ES-I3 (cell line): ENCODE measurements around the gene PSMB11.
"Not testable (repeated sequence)": the region's sequence is repeated elsewhere in the genome, so short reads cannot be mapped to it uniquely, and the experiment has no call there.

Experiments used
- H3K36me3 ChIP-seq: 2 replicates; pipeline ENCODE4 v1.6.1; 2013; ENCODE audit warnings: mild to moderate bottlenecking, low read length, control low read depth, moderate library complexity; ENCODE audit not compliant: insufficient read depth
- H3K4me1 ChIP-seq: 2 replicates; pipeline ENCODE4 v1.6.1; 2013; ENCODE audit warnings: mild to moderate bottlenecking, control low read depth, low read length; ENCODE audit not compliant: insufficient read depth
- H3K9ac ChIP-seq: 2 replicates; pipeline ENCODE4 v1.6.1; 2013; ENCODE audit warnings: low read depth, mild to moderate bottlenecking, low read length, moderate library complexity
- H3K9me3 ChIP-seq: 2 replicates; pipeline ENCODE4 v1.6.1; 2013; ENCODE audit warnings: mild to moderate bottlenecking, low read length, moderate library complexity; ENCODE audit not compliant: control insufficient read depth, insufficient read depth

Gene PSMB11, protein sequence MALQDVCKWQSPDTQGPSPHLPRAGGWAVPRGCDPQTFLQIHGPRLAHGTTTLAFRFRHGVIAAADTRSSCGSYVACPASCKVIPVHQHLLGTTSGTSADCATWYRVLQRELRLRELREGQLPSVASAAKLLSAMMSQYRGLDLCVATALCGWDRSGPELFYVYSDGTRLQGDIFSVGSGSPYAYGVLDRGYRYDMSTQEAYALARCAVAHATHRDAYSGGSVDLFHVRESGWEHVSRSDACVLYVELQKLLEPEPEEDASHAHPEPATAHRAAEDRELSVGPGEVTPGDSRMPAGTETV

DNA sequence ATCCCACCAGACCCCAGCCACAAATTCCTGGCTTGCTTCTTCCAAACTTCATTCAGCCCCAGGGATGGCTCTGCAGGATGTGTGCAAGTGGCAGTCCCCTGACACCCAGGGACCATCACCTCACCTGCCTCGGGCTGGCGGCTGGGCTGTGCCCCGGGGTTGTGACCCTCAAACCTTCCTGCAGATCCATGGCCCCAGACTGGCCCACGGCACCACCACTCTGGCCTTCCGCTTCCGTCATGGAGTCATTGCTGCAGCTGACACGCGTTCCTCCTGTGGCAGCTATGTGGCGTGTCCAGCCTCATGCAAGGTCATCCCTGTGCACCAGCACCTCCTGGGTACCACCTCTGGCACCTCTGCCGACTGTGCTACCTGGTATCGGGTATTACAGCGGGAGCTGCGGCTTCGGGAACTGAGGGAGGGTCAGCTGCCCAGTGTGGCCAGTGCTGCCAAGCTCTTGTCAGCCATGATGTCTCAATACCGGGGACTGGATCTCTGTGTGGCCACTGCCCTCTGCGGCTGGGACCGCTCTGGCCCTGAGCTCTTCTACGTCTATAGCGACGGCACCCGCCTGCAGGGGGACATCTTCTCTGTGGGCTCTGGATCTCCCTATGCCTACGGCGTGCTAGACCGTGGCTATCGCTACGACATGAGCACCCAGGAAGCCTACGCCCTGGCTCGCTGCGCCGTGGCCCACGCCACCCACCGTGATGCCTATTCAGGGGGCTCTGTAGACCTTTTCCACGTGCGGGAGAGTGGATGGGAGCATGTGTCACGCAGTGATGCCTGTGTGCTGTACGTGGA, at the start of gene PSMB11:
PSMB11 (plus strand) TSS at position 51 of the 804 bp plus-strand sequence; CDS start at position 65, 14 bp downstream.
- no peak within 1 kb of the TSS for H3K9ac ChIP-seq
- H3K9me3 ChIP-seq: no peaks in the 10 kb centered on the region
- H3K4me1 ChIP-seq: peaks cover 13% of the 10 kb centered on the region
- no peaks in the 10 kb centered on the region for H3K36me3 ChIP-seq

DNA sequence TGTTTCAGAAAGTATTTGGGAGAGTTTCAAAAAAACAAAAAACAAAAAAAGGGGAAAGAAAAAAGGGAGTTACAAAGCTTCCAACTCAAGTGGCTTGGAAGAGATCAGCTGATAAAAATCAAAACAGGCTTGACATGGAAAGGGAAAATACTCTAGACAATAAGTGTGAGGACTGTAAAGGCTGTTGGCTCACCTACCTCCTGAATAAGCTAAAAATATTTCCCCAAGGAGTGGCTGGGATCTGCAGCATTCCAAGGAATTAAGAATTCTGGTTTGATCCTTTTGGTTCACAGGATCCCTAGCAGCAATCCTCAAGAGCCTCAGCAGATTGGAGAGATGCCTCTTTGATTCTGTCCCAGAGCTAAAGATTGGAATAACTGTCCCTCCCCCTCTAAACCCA, 48.5 kb upstream of the PSMB11 start:
- H3K9me3 ChIP-seq: no peaks in the 10 kb centered on the region
- H3K4me1 ChIP-seq: peaks cover 5% of the 10 kb centered on the region; the same call in 1 of the 2 replicates
- no peak overlapping the region for H3K9ac ChIP-seq
- H3K36me3 ChIP-seq: no peaks in the 10 kb centered on the region

- no peak overlapping the region for H3K9ac ChIP-seq
- no peaks in the 10 kb centered on the region for H3K9me3 ChIP-seq
- H3K36me3 ChIP-seq: no peaks in the 10 kb centered on the region
- H3K4me1 ChIP-seq: peaks cover 5% of the 10 kb centered on the region; the same call in 1 of the 2 replicates
These were observed 47.2 kb upstream of the PSMB11 start for GRCh38 chr14:22994762-22995275.

- peaks cover 5% of the 10 kb centered on the region; the same call in 1 of the 2 replicates for H3K4me1 ChIP-seq
- H3K9ac ChIP-seq: no peak overlapping the region
- H3K36me3 ChIP-seq: no peaks in the 10 kb centered on the region
- H3K9me3 ChIP-seq: no peaks in the 10 kb centered on the region
These were observed 46.0 kb upstream of the PSMB11 start for GRCh38 chr14:22995889-22996625.

- no peaks in the 10 kb centered on the region for H3K36me3 ChIP-seq
- H3K9me3 ChIP-seq: no peaks in the 10 kb centered on the region
- peaks cover 5% of the 10 kb centered on the region; the same call in 1 of the 2 replicates for H3K4me1 ChIP-seq
- H3K9ac ChIP-seq: no peak overlapping the region
These were observed 45.0 kb upstream of the PSMB11 start for GRCh38 chr14:22996768-22997654.

DNA sequence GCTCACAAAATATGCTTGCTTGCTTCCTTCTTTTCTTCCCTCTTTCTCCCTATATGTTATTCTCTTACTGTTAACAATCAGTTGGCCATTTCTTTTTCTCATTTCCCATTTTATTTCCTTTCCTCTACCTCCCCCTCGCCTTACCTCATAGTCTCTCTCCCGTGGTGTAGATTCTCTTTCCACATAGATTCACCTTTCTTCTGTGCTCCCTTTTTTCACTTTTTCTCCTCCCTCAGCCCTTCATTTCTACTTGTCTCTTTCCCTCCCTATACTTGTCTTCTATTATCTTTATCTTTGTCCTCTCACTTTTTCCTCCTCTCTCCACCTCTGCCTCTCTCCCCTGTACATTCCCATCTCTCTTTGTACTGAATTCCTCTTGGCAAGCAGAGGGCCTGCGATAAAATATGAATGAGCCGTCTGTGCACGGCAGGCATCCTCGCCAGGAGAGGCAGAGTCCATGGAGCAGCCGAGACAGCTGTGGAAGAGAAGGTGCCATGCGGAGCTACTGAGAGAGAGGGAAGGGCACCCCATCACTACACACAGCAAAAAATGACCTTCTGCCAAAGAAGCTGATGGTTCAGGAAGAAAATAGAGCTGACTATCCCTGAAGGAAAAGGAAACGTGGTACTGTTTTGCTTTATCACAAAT, 44.2 kb upstream of the PSMB11 start:
- no peaks in the 10 kb centered on the region for H3K36me3 ChIP-seq
- peaks cover 5% of the 10 kb centered on the region; the same call in 1 of the 2 replicates for H3K4me1 ChIP-seq
- H3K9ac ChIP-seq: no peak overlapping the region
- no peaks in the 10 kb centered on the region for H3K9me3 ChIP-seq

GRCh38 chr14:22998329-22999012, 43.5 kb upstream of the PSMB11 start:
- no peaks in the 10 kb centered on the region for H3K9me3 ChIP-seq
- H3K9ac ChIP-seq: no peak overlapping the region
- no peaks in the 10 kb centered on the region for H3K36me3 ChIP-seq

GRCh38 chr14:23000860-23001259, 41.2 kb upstream of the PSMB11 start:
- H3K4me1 ChIP-seq: no peaks in the 10 kb centered on the region
- H3K9me3 ChIP-seq: no peaks in the 10 kb centered on the region
- H3K9ac ChIP-seq: no peak overlapping the region
- H3K36me3 ChIP-seq: no peaks in the 10 kb centered on the region

More at GRCh38 chr14:22998329-22999012, 43.5 kb upstream of the PSMB11 start:
- H3K4me1 ChIP-seq: peaks cover 5% of the 10 kb centered on the region; the same call in 1 of the 2 replicates

DNA sequence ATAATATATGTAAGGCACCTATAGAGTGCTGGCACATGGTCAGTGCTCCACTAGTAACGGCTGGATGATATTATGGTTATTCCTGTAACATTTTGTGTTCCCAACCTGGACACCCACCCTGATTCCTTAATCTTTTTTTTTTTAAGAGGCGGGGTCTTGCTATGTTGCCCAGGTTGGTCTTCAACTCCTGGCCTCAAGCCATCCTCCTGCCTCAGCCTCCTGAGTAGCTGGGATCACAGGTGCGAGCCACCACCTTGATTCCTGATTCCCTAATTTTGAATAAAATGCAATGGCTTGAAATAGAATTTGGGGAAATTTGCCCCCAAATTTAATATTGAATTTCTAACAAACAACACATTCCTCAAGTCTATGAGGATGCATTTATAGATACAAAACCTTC, 39.4 kb upstream of the PSMB11 start:
- no peak overlapping the region for H3K9ac ChIP-seq
- H3K36me3 ChIP-seq: no peaks in the 10 kb centered on the region
- H3K9me3 ChIP-seq: no peaks in the 10 kb centered on the region
- H3K4me1 ChIP-seq: peaks cover 5% of the 10 kb centered on the region; the same call in 1 of the 2 replicates

DNA sequence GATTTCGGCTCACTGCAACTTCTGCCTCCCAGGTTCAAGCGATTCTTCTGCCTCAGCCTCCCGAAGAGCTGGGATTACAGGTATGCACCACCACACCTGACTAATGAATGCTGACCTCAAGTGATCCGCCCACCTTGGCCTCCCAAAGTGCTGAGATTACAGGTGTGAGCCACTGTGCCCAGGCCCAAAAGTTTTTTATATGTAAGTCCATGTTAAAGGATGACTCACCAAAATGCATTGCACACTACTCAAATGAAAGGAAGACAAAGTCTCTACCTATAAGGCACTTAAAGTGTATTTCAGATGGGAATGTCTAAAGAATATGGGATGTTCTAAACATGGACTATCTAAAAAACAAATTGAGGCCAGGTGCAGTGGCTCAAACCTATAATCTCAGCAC, 37.7 kb upstream of the PSMB11 start:
- not testable (repeated sequence) for H3K9me3 ChIP-seq, H3K36me3 ChIP-seq, H3K4me1 ChIP-seq, H3K9ac ChIP-seq

- H3K36me3 ChIP-seq: no peaks in the 10 kb centered on the region
- no peak overlapping the region for H3K9ac ChIP-seq
- no peaks in the 10 kb centered on the region for H3K9me3 ChIP-seq
- peaks cover 5% of the 10 kb centered on the region; the same call in 1 of the 2 replicates for H3K4me1 ChIP-seq
These were observed 36.4 kb upstream of the PSMB11 start for GRCh38 chr14:23005451-23006187.

GRCh38 chr14:23006188-23006534, 35.9 kb upstream of the PSMB11 start:
- peak overlapping the region; percentile 89 for H3K9ac ChIP-seq
- no peaks in the 10 kb centered on the region for H3K9me3 ChIP-seq
- peaks cover 5% of the 10 kb centered on the region; the same call in 1 of the 2 replicates for H3K4me1 ChIP-seq
- H3K36me3 ChIP-seq: no peaks in the 10 kb centered on the region
